GM19035 (cell line): ENCODE results near the gene TBCEL.
"Not testable (repeated sequence)": the region's sequence is repeated elsewhere in the genome, so short reads cannot be mapped to it uniquely, and the experiment has no call there.

ENCODE experiments used
- ATAC-seq: cut with Tn5 transposase; IDR thresholded peaks from one replicate; pipeline ENCODE4 v1.9.1; 2021; ENCODE audit not compliant: unreplicated experiment

TBCEL gene

GRCh38 chr11:121104312-121104762, 80.4 kb downstream of the TBCEL start:
- ATAC-seq: no peak

GRCh38 chr11:121105063-121105480, 81.2 kb downstream of the TBCEL start:
- no peak for ATAC-seq

- ATAC-seq: no peak
Observed at GRCh38 chr11:121105481-121106195, 81.7 kb downstream of the TBCEL start.

- no peak for ATAC-seq
Observed at GRCh38 chr11:121106812-121107211, 82.9 kb downstream of the TBCEL start.

- ATAC-seq: no peak
Observed at GRCh38 chr11:121108413-121108812, 84.5 kb downstream of the TBCEL start.

- ATAC-seq: no peak
Observed at GRCh38 chr11:121109471-121109870, 85.6 kb downstream of the TBCEL start.

GRCh38 chr11:121109916-121110586, 86.1 kb downstream of the TBCEL start:
- no peak for ATAC-seq

GRCh38 chr11:121110871-121111724, 87.2 kb downstream of the TBCEL start:
- ATAC-seq: no peak

GRCh38 chr11:121112498-121113455, 88.9 kb downstream of the TBCEL start:
- ATAC-seq: no peak

GRCh38 chr11:121113611-121114010, 89.7 kb downstream of the TBCEL start:
- no peak for ATAC-seq

- not testable (repeated sequence) for ATAC-seq
Observed at GRCh38 chr11:121115024-121115423, 91.1 kb downstream of the TBCEL start.

GRCh38 chr11:121117788-121118187, 93.9 kb downstream of the TBCEL start:
- ATAC-seq: no peak

- no peak for ATAC-seq
Observed at GRCh38 chr11:121119440-121119839, 95.5 kb downstream of the TBCEL start.

GRCh38 chr11:121122328-121122727, 98.4 kb downstream of the TBCEL start:
- ATAC-seq: no peak

GRCh38 chr11:121123496-121124069, 99.7 kb downstream of the TBCEL start:
- no peak for ATAC-seq

- no peak for ATAC-seq
Observed at GRCh38 chr11:121127809-121128208, 103.9 kb downstream of the TBCEL start.

- ATAC-seq: no peak
Observed at GRCh38 chr11:121129362-121130340, 105.7 kb downstream of the TBCEL start.

GRCh38 chr11:121131656-121132055, 107.8 kb downstream of the TBCEL start:
- no peak for ATAC-seq
